MM.1S (cell line): ENCODE measurements around the gene STK26.

Source experiments
- DNase-seq: peaks from one replicate; pipeline ENCODE4 v3.0.0-alpha.2; 2015
- H2AFZ ChIP-seq: fragments of 300-600 bp; sonication (generic); 2 replicates; pipeline ENCODE4 v1.6.0; 2016; ENCODE audit warnings: antibody characterized with exemption, low read length
- H3F3A ChIP-seq: fragments of 300-600 bp; sonication (generic); 2 replicates; pipeline ENCODE4 v1.6.1; 2016; ENCODE audit warnings: mild to moderate bottlenecking, antibody characterized with exemption, low read length, moderate library complexity, mixed read lengths; ENCODE audit not compliant: insufficient read depth
- H3K27ac ChIP-seq: fragments of 300-600 bp; sonication (generic); 2 replicates; pipeline ENCODE4 v1.5.1; 2016; ENCODE audit warnings: mild to moderate bottlenecking, low read length
- H3K27me3 ChIP-seq: fragments of 300-600 bp; sonication (generic); replicated peaks from 2 replicates; pipeline ENCODE4 v1.6.0; 2016; ENCODE audit warnings: low read length; ENCODE audit not compliant: insufficient read depth
- H3K36me3 ChIP-seq: fragments of 300-600 bp; sonication (generic); replicated peaks from 2 replicates; pipeline ENCODE4 v1.6.1; 2016; ENCODE audit warnings: mild to moderate bottlenecking, low read length, mixed read lengths; ENCODE audit not compliant: insufficient read depth
- H3K4me1 ChIP-seq: fragments of 300-600 bp; sonication (generic); 2 replicates; pipeline ENCODE4 v1.6.1; 2016; ENCODE audit warnings: low read length, mixed read lengths
- H3K4me2 ChIP-seq: fragments of 300-600 bp; sonication (generic); 2 replicates; pipeline ENCODE4 v1.6.0; 2016; ENCODE audit warnings: low read depth, low read length
- H3K4me3 ChIP-seq: fragments of 300-600 bp; sonication (generic); 2 replicates; pipeline ENCODE4 v1.5.1; 2016; ENCODE audit warnings: low read length, mixed read lengths
- H3K79me2 ChIP-seq: fragments of 300-600 bp; sonication (generic); 2 replicates; pipeline ENCODE4 v1.6.1; 2016; ENCODE audit warnings: mixed run types, low read length, mixed read lengths
- H3K9ac ChIP-seq: fragments of 300-600 bp; sonication (generic); 2 replicates; pipeline ENCODE4 v1.6.1; 2016; ENCODE audit warnings: low read length, mixed read lengths
- H3K9me2 ChIP-seq: fragments of 300-600 bp; sonication (generic); replicated peaks from 2 replicates; pipeline ENCODE4 v1.6.1; 2016; ENCODE audit warnings: mild to moderate bottlenecking, low read length, mixed read lengths; ENCODE audit not compliant: insufficient read depth
- H3K9me3 ChIP-seq: fragments of 300-600 bp; sonication (generic); replicated peaks from 2 replicates; pipeline ENCODE4 v1.6.1; 2016; ENCODE audit warnings: mild to moderate bottlenecking, low read length, mixed read lengths; ENCODE audit not compliant: insufficient read depth
- H4K20me1 ChIP-seq: fragments of 300-600 bp; sonication (generic); 2 replicates; pipeline ENCODE4 v1.6.1; 2016; ENCODE audit warnings: mild to moderate bottlenecking, low read length, moderate library complexity, mixed read lengths; ENCODE audit not compliant: insufficient read depth
- EZH2 ChIP-seq: fragments of 300-600 bp; sonication (generic); optimal IDR thresholded peaks from 2 replicates; pipeline ENCODE3; 2017; ENCODE audit warnings: low read depth, mild to moderate bottlenecking, antibody characterized with exemption, low read length, mixed read lengths
- EZH2phosphoT487 ChIP-seq: fragments of 300-600 bp; sonication (generic); IDR thresholded peaks from 2 replicates; pipeline ENCODE4 v1.6.1; 2018; ENCODE audit warnings: antibody characterized with exemption, low read length
- TF ChIP-seq, protein P1 (sequence below): fragments of 300-600 bp; sonication (generic); IDR thresholded peaks from 2 replicates; pipeline ENCODE4 v1.5.1; 2016; ENCODE audit warnings: antibody characterized with exemption, low read length, mixed read lengths

STK26 gene

GRCh38 chrX:132037479-132037993, 14.4 kb downstream of the STK26 start:
- H2AFZ ChIP-seq: no peak overlapping the region
- no peaks in the 10 kb centered on the region for H3K4me1 ChIP-seq
- H3K4me3 ChIP-seq: no peak overlapping the region
- no peak overlapping the region for H3K4me2 ChIP-seq
- TF ChIP-seq EZH2phosphoT487 (no peak), EZH2 (no peak)
- TF ChIP-seq, protein P1, sequence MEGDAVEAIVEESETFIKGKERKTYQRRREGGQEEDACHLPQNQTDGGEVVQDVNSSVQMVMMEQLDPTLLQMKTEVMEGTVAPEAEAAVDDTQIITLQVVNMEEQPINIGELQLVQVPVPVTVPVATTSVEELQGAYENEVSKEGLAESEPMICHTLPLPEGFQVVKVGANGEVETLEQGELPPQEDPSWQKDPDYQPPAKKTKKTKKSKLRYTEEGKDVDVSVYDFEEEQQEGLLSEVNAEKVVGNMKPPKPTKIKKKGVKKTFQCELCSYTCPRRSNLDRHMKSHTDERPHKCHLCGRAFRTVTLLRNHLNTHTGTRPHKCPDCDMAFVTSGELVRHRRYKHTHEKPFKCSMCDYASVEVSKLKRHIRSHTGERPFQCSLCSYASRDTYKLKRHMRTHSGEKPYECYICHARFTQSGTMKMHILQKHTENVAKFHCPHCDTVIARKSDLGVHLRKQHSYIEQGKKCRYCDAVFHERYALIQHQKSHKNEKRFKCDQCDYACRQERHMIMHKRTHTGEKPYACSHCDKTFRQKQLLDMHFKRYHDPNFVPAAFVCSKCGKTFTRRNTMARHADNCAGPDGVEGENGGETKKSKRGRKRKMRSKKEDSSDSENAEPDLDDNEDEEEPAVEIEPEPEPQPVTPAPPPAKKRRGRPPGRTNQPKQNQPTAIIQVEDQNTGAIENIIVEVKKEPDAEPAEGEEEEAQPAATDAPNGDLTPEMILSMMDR: no peak
- no peaks in the 10 kb centered on the region for H4K20me1 ChIP-seq
- H3K36me3 ChIP-seq: no peaks in the 10 kb centered on the region
- no peak overlapping the region for H3K27ac ChIP-seq
- no peaks in the 10 kb centered on the region for H3F3A ChIP-seq
- H3K9me3 ChIP-seq: no peaks in the 10 kb centered on the region
- no peaks in the 10 kb centered on the region for H3K9me2 ChIP-seq
- no peak overlapping the region for H3K9ac ChIP-seq
- peaks cover 77% of the 10 kb centered on the region for H3K79me2 ChIP-seq
- no peaks in the 10 kb centered on the region for H3K27me3 ChIP-seq
- DNase-seq: no peak

DNA sequence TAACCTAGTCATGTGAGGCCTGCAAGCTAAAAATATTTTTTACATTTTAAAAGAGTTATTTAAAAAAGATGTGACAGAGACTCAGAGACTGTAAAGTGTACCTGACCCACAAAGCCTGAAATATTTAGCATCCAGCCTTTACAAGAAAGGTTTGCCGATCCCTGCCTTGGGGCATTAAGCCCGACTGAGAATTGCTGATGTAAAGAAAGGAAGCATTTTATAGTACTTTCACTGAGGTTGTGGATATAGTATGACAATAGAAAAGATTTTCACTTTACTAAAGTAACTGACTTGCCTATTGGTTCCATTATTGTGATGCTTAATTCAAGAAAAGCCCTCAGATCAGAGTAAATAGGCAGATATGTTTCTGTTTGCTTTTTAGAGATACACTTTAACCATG, 17.0 kb downstream of the STK26 start:
- no peaks in the 10 kb centered on the region for H3K4me1 ChIP-seq
- H3K4me2 ChIP-seq: no peak overlapping the region
- H2AFZ ChIP-seq: no peak overlapping the region
- H3K27me3 ChIP-seq: no peaks in the 10 kb centered on the region
- H3F3A ChIP-seq: no peaks in the 10 kb centered on the region
- H4K20me1 ChIP-seq: no peaks in the 10 kb centered on the region
- no peak overlapping the region for H3K9ac ChIP-seq
- H3K9me2 ChIP-seq: no peaks in the 10 kb centered on the region
- DNase-seq: no peak
- H3K4me3 ChIP-seq: no peak overlapping the region
- TF ChIP-seq EZH2: no peak
- no peak for TF ChIP-seq EZH2phosphoT487
- TF ChIP-seq, protein P1: no peak
- H3K36me3 ChIP-seq: no peaks in the 10 kb centered on the region
- no peaks in the 10 kb centered on the region for H3K9me3 ChIP-seq
- no peak overlapping the region for H3K27ac ChIP-seq
- H3K79me2 ChIP-seq: peaks cover 75% of the 10 kb centered on the region

DNA sequence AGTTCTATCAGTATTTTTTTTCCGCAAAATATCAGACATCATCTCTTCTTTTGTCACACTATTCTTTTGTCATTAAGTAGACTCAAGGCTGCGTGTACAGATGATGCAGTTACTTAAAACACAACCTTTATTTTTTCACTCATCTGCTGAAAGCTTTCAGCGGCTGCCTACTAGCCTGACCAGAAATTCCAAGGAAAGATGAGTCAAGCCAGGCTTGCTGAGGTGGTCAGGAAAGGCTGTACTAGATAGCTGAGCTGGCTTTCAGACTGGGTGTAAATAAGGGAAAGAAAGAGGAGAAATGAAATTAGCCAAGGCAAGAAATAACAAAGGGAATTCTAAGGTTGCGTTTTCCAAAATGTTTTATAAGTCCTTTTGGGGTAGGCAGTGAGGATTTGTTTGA, 17.9 kb downstream of the STK26 start:
- no peaks in the 10 kb centered on the region for H3F3A ChIP-seq
- no peaks in the 10 kb centered on the region for H4K20me1 ChIP-seq
- H3K79me2 ChIP-seq: peaks cover 73% of the 10 kb centered on the region

More for the DNA sequence above, 17.9 kb downstream of the STK26 start:
- Histone ChIP-seq H3K27me3 (no peaks in the 10 kb centered on the region), H3K27ac (no peak overlapping the region), H3K9me3 (no peaks in the 10 kb centered on the region), H3K4me1 (no peaks in the 10 kb centered on the region), H3K4me2 (no peak overlapping the region), H3K9ac (no peak overlapping the region), H3K9me2 (no peaks in the 10 kb centered on the region), H3K4me3 (no peak overlapping the region), H3K36me3 (no peaks in the 10 kb centered on the region), H2AFZ (no peak overlapping the region)
- DNase-seq: no peak
- TF ChIP-seq EZH2 (no peak), EZH2phosphoT487 (no peak)
- TF ChIP-seq, protein P1: no peak
